Activated B cell treated with CpG ODN at 0.5 μM for 24 hours (primary cell): ENCODE measurements around the gene COL9A2. TPM values are rescaled to one million over a fixed set of nuclear protein-coding genes. Genes with fewer than 3 reads are reported as not detected.

Experiments
- ATAC-seq: fragments of 200-7000 bp; cut with Tn5 transposase; one replicate; pipeline ENCODE4 v1.10.0; 2021; ENCODE audit warnings: low read depth, mild to moderate bottlenecking, moderate library complexity
- CTCF ChIA-PET: fragments of 350-600 bp; sonication (Branson Sonifier 250); formaldehyde crosslinking; loops from one replicate; lab custom pipeline; 2021; ENCODE audit warnings: antibody characterized with exemption; lab: Charles Lee
- POLR2A ChIA-PET: fragments of 350-600 bp; sonication (Branson Sonifier 250); formaldehyde crosslinking; loops from one replicate; lab custom pipeline; 2021; ENCODE audit warnings: antibody characterized with exemption; lab: Charles Lee
- DNase-seq: peaks from one replicate; pipeline ENCODE4 v3.0.0; 2022
- H3K27ac Mint-ChIP-seq: one replicate; pipeline ENCODE4 v1.8.0; 2020; ENCODE audit warnings: mixed read lengths
- H3K27me3 Mint-ChIP-seq: one replicate; pipeline ENCODE4 v1.8.0; 2021; ENCODE audit warnings: mixed read lengths
- H3K36me3 Mint-ChIP-seq: one replicate; pipeline ENCODE4 v1.8.0; 2021; ENCODE audit warnings: low read depth, mixed read lengths
- H3K4me1 Mint-ChIP-seq: one replicate; pipeline ENCODE4 v1.8.0; 2021; ENCODE audit warnings: mixed read lengths
- H3K4me3 Mint-ChIP-seq: one replicate; pipeline ENCODE4 v1.8.0; 2020; ENCODE audit warnings: mild to moderate bottlenecking, mixed read lengths
- H3K9me3 Mint-ChIP-seq: one replicate; pipeline ENCODE4 v1.8.0; 2020; ENCODE audit warnings: mixed read lengths
- intact Hi-C: fragments of 100-400 bp; cut with micrococcal nuclease; formaldehyde crosslinking; loops from one replicate; pipeline ENCODE4 v1.15.1; 2024
- total RNA-seq: library from RNA; stranded (reverse); gene quantifications from 2 replicates; pipeline ENCODE4 v1.2.3, GENCODE V29; 2022
- TF ChIP-seq, protein P1 (sequence below): fragments of 200-600 bp; IDR thresholded peaks from one replicate; pipeline ENCODE4 v1.8.0; 2022; ENCODE audit warnings: antibody characterized with exemption, mild to moderate bottlenecking

COL9A2 gene
- total RNA-seq, 1 donor from 2014 or later = 5.7 TPM

DNA sequence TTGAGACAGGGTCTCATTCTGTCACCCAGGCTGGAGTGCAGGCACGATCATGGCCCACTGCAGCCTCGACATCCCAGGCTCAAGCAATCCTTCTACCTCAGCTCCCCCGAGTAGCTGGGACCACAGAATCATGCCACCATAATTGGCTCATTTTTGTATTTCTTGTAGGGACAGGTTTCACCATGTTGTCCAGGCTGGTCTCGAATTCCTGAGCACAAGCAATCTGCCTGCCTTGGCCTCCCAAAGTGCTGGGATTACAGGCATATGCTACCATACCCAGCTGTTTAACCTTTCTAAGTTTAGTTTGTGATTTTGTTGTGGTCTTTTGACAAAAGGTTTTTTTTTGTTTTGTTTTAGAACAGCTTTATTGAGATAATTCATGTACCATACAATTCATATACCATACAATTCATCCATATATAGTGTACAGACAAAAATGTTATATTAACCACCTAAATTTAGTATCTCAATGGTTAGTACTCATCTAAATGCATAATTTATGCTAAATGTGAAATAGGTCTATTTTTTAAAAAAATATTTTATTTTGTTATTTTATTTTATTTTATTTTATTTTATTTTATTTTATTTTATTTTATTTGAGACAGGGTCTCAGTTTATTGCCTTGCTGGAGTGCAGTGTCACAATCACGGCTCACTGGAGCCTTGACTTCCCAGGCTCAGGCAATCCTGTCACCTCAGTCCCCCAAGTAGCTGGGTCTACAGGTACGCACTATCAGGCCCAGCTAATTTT, 50.1 kb downstream of the COL9A2 start:
- no peak overlapping the region for H3K4me3 Mint-ChIP-seq
- intact Hi-C loops = no loop called here
- H3K4me1 Mint-ChIP-seq = peaks cover 3% of the 10 kb centered on the region
- ChIA-PET CTCF (interaction anchor here (0.9 kb wide), 1 partner anchor 71 kb away, joined by 3 read pairs; no protein-coding TSS in a partner anchor), POLR2A (interaction anchor here (0.6 kb wide), 1 partner anchor 241 kb away, joined by 8 read pairs; no protein-coding TSS in a partner anchor)
- no peak overlapping the region for H3K27ac Mint-ChIP-seq
- TF ChIP-seq, protein P1, sequence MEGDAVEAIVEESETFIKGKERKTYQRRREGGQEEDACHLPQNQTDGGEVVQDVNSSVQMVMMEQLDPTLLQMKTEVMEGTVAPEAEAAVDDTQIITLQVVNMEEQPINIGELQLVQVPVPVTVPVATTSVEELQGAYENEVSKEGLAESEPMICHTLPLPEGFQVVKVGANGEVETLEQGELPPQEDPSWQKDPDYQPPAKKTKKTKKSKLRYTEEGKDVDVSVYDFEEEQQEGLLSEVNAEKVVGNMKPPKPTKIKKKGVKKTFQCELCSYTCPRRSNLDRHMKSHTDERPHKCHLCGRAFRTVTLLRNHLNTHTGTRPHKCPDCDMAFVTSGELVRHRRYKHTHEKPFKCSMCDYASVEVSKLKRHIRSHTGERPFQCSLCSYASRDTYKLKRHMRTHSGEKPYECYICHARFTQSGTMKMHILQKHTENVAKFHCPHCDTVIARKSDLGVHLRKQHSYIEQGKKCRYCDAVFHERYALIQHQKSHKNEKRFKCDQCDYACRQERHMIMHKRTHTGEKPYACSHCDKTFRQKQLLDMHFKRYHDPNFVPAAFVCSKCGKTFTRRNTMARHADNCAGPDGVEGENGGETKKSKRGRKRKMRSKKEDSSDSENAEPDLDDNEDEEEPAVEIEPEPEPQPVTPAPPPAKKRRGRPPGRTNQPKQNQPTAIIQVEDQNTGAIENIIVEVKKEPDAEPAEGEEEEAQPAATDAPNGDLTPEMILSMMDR = no peak
- no peak for DNase-seq
- no peaks in the 10 kb centered on the region for H3K9me3 Mint-ChIP-seq
- H3K27me3 Mint-ChIP-seq = no peaks in the 10 kb centered on the region
- ATAC-seq = no peak
- H3K36me3 Mint-ChIP-seq = peaks cover 66% of the 10 kb centered on the region

DNA sequence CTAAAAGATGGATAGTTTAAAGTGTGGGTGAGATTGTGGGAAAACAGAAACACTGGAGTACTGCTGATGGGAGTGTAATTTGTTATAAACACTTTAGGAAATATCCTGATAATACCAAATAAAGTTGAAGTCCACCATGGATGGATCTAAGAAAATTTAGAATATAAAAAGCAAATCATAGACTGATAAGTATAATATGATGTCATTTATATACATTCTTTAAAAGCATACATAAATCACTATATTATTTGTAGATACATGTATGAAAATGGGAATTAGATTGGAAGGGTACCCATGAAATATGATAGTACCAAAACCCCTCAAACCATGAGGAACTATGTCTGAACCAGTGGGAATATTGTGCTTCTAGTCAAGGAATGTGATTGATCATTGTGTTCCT, 51.2 kb downstream of the COL9A2 start:
- Mint-ChIP-seq H3K4me3 (no peak overlapping the region), H3K9me3 (no peaks in the 10 kb centered on the region), H3K27ac (no peak overlapping the region), H3K27me3 (no peaks in the 10 kb centered on the region), H3K36me3 (peaks cover 68% of the 10 kb centered on the region), H3K4me1 (peaks cover 4% of the 10 kb centered on the region)
- ATAC-seq (no peak), DNase-seq (no peak)
- POLR2A ChIA-PET = interaction anchor here (0.6 kb wide), 1 partner anchor 242 kb away, joined by 8 read pairs; no protein-coding TSS in a partner anchor
- intact Hi-C loops = no loop called here
- TF ChIP-seq, protein P1 = no peak
- CTCF ChIA-PET = interaction anchor here (0.9 kb wide), 1 partner anchor 72 kb away, joined by 3 read pairs; no protein-coding TSS in a partner anchor

DNA sequence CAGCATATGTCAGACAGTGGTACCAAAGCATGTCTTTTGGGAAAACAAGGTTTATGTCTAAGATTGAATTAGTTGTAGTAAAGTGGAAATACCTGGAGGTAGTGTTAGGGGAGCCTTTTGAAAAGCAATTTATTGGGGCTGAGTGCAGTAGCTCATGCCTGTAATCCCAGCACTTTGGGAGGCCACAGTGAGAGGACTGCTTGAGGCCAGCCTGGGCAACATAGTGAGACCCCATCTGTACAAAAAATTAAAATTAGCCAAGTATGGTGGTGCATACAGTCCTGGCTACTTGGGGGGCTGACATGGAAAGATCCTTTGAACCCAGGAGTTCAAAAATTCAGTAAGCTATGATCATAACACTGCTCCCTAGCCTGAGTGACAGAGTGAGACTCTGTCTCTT, 51.8 kb downstream of the COL9A2 start:
- Mint-ChIP-seq H3K36me3 (peaks cover 68% of the 10 kb centered on the region), H3K27ac (no peak overlapping the region), H3K27me3 (no peaks in the 10 kb centered on the region), H3K4me1 (peaks cover 7% of the 10 kb centered on the region), H3K9me3 (no peaks in the 10 kb centered on the region), H3K4me3 (no peak overlapping the region)
- ATAC-seq (no peak), DNase-seq (no peak)
- ChIA-PET CTCF (no interaction called here), POLR2A (interaction anchor here (0.6 kb wide), 1 partner anchor 18 kb away, joined by 5 read pairs; no protein-coding TSS in a partner anchor)
- intact Hi-C loops = no loop called here
- TF ChIP-seq, protein P1 = no peak

DNA sequence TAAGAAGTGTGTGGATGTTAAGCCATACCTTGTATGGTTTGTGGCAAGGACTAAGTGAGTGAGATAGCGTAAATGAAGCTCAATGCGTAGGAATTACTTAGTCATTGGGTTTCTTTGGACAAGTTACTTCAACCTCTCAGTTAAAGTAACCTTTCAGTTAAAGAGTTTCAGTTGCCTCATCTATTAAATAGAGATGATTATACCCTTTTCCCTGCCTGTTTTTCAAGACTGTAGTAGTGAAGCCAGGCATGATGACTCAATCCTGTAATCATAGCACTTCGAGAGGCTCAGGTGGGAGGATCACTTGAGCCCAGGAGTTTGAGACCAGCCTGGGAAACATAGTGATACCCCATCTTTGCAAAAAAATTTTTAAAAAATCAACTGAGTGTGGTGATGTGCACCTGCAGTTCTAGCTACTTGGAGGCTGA, 52.7 kb downstream of the COL9A2 start:
- intact Hi-C loops = no loop called here
- ATAC-seq = no peak
- TF ChIP-seq, protein P1 = no peak
- no peaks in the 10 kb centered on the region for H3K27me3 Mint-ChIP-seq
- H3K9me3 Mint-ChIP-seq = no peaks in the 10 kb centered on the region
- ChIA-PET CTCF (no interaction called here), POLR2A (no interaction called here)
- peaks cover 13% of the 10 kb centered on the region for H3K4me1 Mint-ChIP-seq
- peaks cover 65% of the 10 kb centered on the region for H3K36me3 Mint-ChIP-seq
- DNase-seq = no peak
- no peak overlapping the region for H3K4me3 Mint-ChIP-seq
- H3K27ac Mint-ChIP-seq = no peak overlapping the region

DNA sequence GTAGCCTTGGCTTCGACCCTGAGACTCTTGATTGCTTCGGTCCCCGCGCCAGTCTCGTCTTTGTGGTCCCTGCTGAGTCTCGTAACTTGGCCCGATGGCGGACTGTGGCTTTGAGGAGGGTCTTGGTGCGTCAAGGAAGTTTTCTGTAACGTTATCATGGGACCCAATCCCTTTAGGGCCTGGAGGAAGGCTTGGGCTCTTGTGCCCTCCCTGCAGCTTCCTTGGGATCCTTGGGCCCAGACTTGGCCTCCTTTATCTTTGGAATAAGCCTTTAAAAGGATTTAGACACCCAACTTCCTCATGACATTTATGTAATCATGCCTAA, 58.7 kb downstream of the COL9A2 start:
- H3K36me3 Mint-ChIP-seq = peaks cover 42% of the 10 kb centered on the region
- peaks cover 38% of the 10 kb centered on the region for H3K4me1 Mint-ChIP-seq
- no peaks in the 10 kb centered on the region for H3K27me3 Mint-ChIP-seq
- peak overlapping the region; percentile 99 for H3K27ac Mint-ChIP-seq
- peak overlapping the region; percentile 96 for H3K4me3 Mint-ChIP-seq
- intact Hi-C loops = loop anchor here (1.0 to 5.0 kb wide), 12 partner anchors 17 to 433 kb away; partner anchors contain the start of genes CAP1, NFYC, PPT1 and RLF
- ChIA-PET POLR2A (interaction anchor here (0.7 to 2.8 kb wide), 14 partner anchors 16 to 433 kb away, joined by 3 to 26 read pairs (median 7); partner anchors contain the start of genes CAP1, NFYC, RLF and SMAP2), CTCF (interaction anchor here (1.8 kb wide), 1 partner anchor 146 kb away, joined by 4 read pairs; no protein-coding TSS in a partner anchor)
- no peak for ATAC-seq
- no peak for DNase-seq
- H3K9me3 Mint-ChIP-seq = no peaks in the 10 kb centered on the region
- TF ChIP-seq, protein P1 = no peak
